Neural progenitor cell (in vitro differentiated cells): ENCODE measurements around the gene GPR65.

Source experiments
- EZH2 ChIP-seq: fragments of 200-600 bp; sonication (generic); IDR thresholded peaks from 2 replicates; pipeline ENCODE4 v1.6.1; 2017; ENCODE audit warnings: antibody characterized with exemption, mild to moderate bottlenecking, moderate library complexity
- EZH2phosphoT487 ChIP-seq: fragments of 200-600 bp; sonication (generic); IDR thresholded peaks from 2 replicates; pipeline ENCODE4 v1.6.1; 2017; ENCODE audit warnings: antibody characterized with exemption
- TF ChIP-seq, protein P1 (sequence below): fragments of 200-600 bp; sonication (generic); IDR thresholded peaks from 2 replicates; pipeline ENCODE4 v1.5.1; 2017; ENCODE audit warnings: antibody characterized with exemption, mild to moderate bottlenecking

DNA sequence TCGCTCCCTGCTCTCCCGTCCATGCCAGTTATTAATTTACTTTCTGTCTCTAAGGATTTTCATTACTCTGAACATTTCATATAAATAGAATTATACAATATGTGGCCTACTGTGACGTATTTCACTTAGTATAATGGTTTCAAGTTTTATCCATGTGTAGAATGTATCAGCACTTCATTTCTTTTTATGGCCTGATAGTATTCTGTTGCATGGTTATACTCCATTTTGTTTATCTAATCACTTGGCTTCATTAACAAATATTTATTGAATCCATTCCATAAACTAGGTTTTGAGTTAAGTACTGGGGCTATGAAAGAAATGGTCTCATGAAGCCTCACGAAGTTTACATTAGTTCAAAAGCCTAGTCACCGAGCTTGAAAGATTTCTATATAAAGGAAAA, 7.6 kb downstream of the GPR65 start:
- no peak for TF ChIP-seq EZH2
- TF ChIP-seq, protein P1, sequence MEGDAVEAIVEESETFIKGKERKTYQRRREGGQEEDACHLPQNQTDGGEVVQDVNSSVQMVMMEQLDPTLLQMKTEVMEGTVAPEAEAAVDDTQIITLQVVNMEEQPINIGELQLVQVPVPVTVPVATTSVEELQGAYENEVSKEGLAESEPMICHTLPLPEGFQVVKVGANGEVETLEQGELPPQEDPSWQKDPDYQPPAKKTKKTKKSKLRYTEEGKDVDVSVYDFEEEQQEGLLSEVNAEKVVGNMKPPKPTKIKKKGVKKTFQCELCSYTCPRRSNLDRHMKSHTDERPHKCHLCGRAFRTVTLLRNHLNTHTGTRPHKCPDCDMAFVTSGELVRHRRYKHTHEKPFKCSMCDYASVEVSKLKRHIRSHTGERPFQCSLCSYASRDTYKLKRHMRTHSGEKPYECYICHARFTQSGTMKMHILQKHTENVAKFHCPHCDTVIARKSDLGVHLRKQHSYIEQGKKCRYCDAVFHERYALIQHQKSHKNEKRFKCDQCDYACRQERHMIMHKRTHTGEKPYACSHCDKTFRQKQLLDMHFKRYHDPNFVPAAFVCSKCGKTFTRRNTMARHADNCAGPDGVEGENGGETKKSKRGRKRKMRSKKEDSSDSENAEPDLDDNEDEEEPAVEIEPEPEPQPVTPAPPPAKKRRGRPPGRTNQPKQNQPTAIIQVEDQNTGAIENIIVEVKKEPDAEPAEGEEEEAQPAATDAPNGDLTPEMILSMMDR = no peak
- no peak for TF ChIP-seq EZH2phosphoT487
